Measurements from ENCODE around the gene GET3. TPM values are rescaled to one million over a fixed set of nuclear protein-coding genes. Genes with fewer than 3 reads are reported as not detected.
"Not testable (repeated sequence)": the region's sequence is repeated elsewhere in the genome, so short reads cannot be mapped to it uniquely, and the experiment has no call there.

GET3 gene
- total RNA-seq, 1 donor from 2014 or later: 65.8 TPM

GRCh38 chr19:12712077-12712476, 25.2 kb upstream of the GET3 start:
- DNase-seq (ENCODE audit: missing footprints); intact Hi-C loops (cut with DNase I); ATAC-seq: not testable (repeated sequence)

- intact Hi-C loops (cut with DNase I); DNase-seq (ENCODE audit: missing footprints); ATAC-seq: not testable (repeated sequence)
These were observed 24.0 kb upstream of the GET3 start for GRCh38 chr19:12713304-12713703.

GRCh38 chr19:12715102-12715501, 22.2 kb upstream of the GET3 start:
- DNase-seq (ENCODE audit: missing footprints): no peak
- intact Hi-C loops (cut with DNase I): no loop called here
- peak; percentile 7 for ATAC-seq

GRCh38 chr19:12715929-12716328, 21.4 kb upstream of the GET3 start:
- ATAC-seq: no peak
- intact Hi-C loops (cut with DNase I): no loop called here
- no peak for DNase-seq (ENCODE audit: missing footprints)

GRCh38 chr19:12720296-12720695, 17.0 kb upstream of the GET3 start:
- ATAC-seq (no peak), DNase-seq (ENCODE audit: missing footprints) (no peak)
- intact Hi-C loops (cut with DNase I): loop anchor here (5.0 kb wide), 1 partner anchor 38 kb away; the partner anchor contains the start of gene DHPS

- DNase-seq (ENCODE audit: missing footprints): no peak
- intact Hi-C loops (cut with DNase I): loop anchor here (5.0 kb wide), 1 partner anchor 39 kb away; the partner anchor contains the start of gene DHPS
- peak; percentile 21 for ATAC-seq
These were observed 16.2 kb upstream of the GET3 start for GRCh38 chr19:12720851-12721655.

GRCh38 chr19:12721656-12722565, 15.4 kb upstream of the GET3 start:
- peak; percentile 83 for DNase-seq (ENCODE audit: missing footprints)
- intact Hi-C loops (cut with DNase I): loop anchor here (5.0 kb wide), 1 partner anchor 40 kb away; the partner anchor contains the start of gene DHPS
- peak; percentile 56 for ATAC-seq

GRCh38 chr19:12722566-12723380, 14.5 kb upstream of the GET3 start:
- ATAC-seq: peak; percentile 92
- intact Hi-C loops (cut with DNase I): loop anchor here (5.0 kb wide), 1 partner anchor 40 kb away; the partner anchor contains the start of gene DHPS
- DNase-seq (ENCODE audit: missing footprints): peak; percentile 98

GRCh38 chr19:12723381-12723640, 14.0 kb upstream of the GET3 start:
- DNase-seq (ENCODE audit: missing footprints): no peak
- intact Hi-C loops (cut with DNase I): loop anchor here (5.0 kb wide), 1 partner anchor 41 kb away; the partner anchor contains the start of gene DHPS

GRCh38 chr19:12723641-12724426, 13.5 kb upstream of the GET3 start, which contains the start of gene TNPO2:
TSS of gene TNPO2 (minus strand) at chr19:12723932. CDS start at chr19:12720977, 2,955 bp downstream.
- ATAC-seq (peak; percentile 45), DNase-seq (ENCODE audit: missing footprints) (no peak)
- intact Hi-C loops (cut with DNase I): loop anchor here (1.0 to 5.0 kb wide), 2 partner anchors 10 to 42 kb away; partner anchors contain the start of genes DHPS and TRIR

More at GRCh38 chr19:12723381-12723640, 14.0 kb upstream of the GET3 start:
- ATAC-seq: no peak

- intact Hi-C loops (cut with DNase I); ATAC-seq; DNase-seq (ENCODE audit: missing footprints): not testable (repeated sequence)
These were observed 11.7 kb upstream of the GET3 start for GRCh38 chr19:12725612-12726011.

GRCh38 chr19:12726988-12727316, 10.3 kb upstream of the GET3 start:
- intact Hi-C loops (cut with DNase I): no loop called here
- no peak for ATAC-seq

GRCh38 chr19:12727745-12728433, 9.4 kb upstream of the GET3 start:
- no peak for DNase-seq (ENCODE audit: missing footprints)
- ATAC-seq: no peak
- intact Hi-C loops (cut with DNase I): no loop called here

More at GRCh38 chr19:12726988-12727316, 10.3 kb upstream of the GET3 start:
- DNase-seq (ENCODE audit: missing footprints): no peak

- DNase-seq (ENCODE audit: missing footprints) (no peak), ATAC-seq (no peak)
- intact Hi-C loops (cut with DNase I): no loop called here
These were observed 7.2 kb upstream of the GET3 start for GRCh38 chr19:12730064-12730463.

GRCh38 chr19:12731337-12731736, 6.0 kb upstream of the GET3 start:
- intact Hi-C loops (cut with DNase I): no loop called here
- no peak for ATAC-seq
- no peak for DNase-seq (ENCODE audit: missing footprints)

GRCh38 chr19:12733369-12734214, 3.7 kb upstream of the GET3 start:
- DNase-seq (ENCODE audit: missing footprints) (no peak), ATAC-seq (no peak)
- intact Hi-C loops (cut with DNase I): loop anchor here (1.0 kb wide), 1 partner anchor 9 kb away; no protein-coding TSS in a partner anchor

All from Right ventricle myocardium inferior (tissue), 1 donor.